ENCODE measurements around the gene LAMC1.
"Not testable (repeated sequence)": the region's sequence is repeated elsewhere in the genome, so short reads cannot be mapped to it uniquely, and the experiment has no call there.

Gene LAMC1

GRCh38 chr1:183044893-183045649 is 21.9 kb downstream of the LAMC1 start:
- Histone ChIP-seq H3K27me3 (replicated peaks; ENCODE audit: control insufficient read depth, insufficient read depth, low read length) (no peaks in the 10 kb centered on the region), H3K9ac (ENCODE audit: low read length) (peak overlapping the region; percentile 39), H3K9me3 (ENCODE audit: control insufficient read depth, low read length) (no peaks in the 10 kb centered on the region), H3K4me3 (ENCODE audit: low read length) (peak overlapping the region; percentile 60), H3K36me3 (ENCODE audit: control insufficient read depth, insufficient read depth, low read length, severe bottlenecking) (no peaks in the 10 kb centered on the region), H3K4me1 (ENCODE audit: control insufficient read depth, insufficient read depth, low read length) (peaks cover 88% of the 10 kb centered on the region)
- DNase-seq (ENCODE audit: low read depth): no peak

- H3K9me3 ChIP-seq (ENCODE audit: control insufficient read depth, low read length): no peaks in the 10 kb centered on the region
- peaks cover 72% of the 10 kb centered on the region for H3K4me1 ChIP-seq (ENCODE audit: control insufficient read depth, insufficient read depth, low read length)
- no peaks in the 10 kb centered on the region for H3K27me3 ChIP-seq (replicated peaks; ENCODE audit: control insufficient read depth, insufficient read depth, low read length)
- peaks cover 4% of the 10 kb centered on the region for H3K36me3 ChIP-seq (ENCODE audit: control insufficient read depth, insufficient read depth, low read length, severe bottlenecking)
- H3K4me3 ChIP-seq (ENCODE audit: low read length): peak overlapping the region; percentile 2
- no peak for DNase-seq (ENCODE audit: low read depth)
- no peak overlapping the region for H3K9ac ChIP-seq (ENCODE audit: low read length)
Observed at GRCh38 chr1:183048087-183049085, 25.2 kb downstream of the LAMC1 start.

- DNase-seq (ENCODE audit: low read depth): peak; percentile 43
- H3K36me3 ChIP-seq (ENCODE audit: control insufficient read depth, insufficient read depth, low read length, severe bottlenecking): peaks cover 9% of the 10 kb centered on the region
- no peaks in the 10 kb centered on the region for H3K27me3 ChIP-seq (replicated peaks; ENCODE audit: control insufficient read depth, insufficient read depth, low read length)
- H3K4me3 ChIP-seq (ENCODE audit: low read length): no peak overlapping the region
- no peaks in the 10 kb centered on the region for H3K9me3 ChIP-seq (ENCODE audit: control insufficient read depth, low read length)
- no peak overlapping the region for H3K9ac ChIP-seq (ENCODE audit: low read length)
- peaks cover 47% of the 10 kb centered on the region for H3K4me1 ChIP-seq (ENCODE audit: control insufficient read depth, insufficient read depth, low read length)
Observed at GRCh38 chr1:183051546-183051945, 28.3 kb downstream of the LAMC1 start.

GRCh38 chr1:183052861-183053260 is 29.6 kb downstream of the LAMC1 start:
- H3K9me3 ChIP-seq (ENCODE audit: control insufficient read depth, low read length): no peaks in the 10 kb centered on the region
- DNase-seq (ENCODE audit: low read depth): no peak
- H3K9ac ChIP-seq (ENCODE audit: low read length): no peak overlapping the region
- no peaks in the 10 kb centered on the region for H3K27me3 ChIP-seq (replicated peaks; ENCODE audit: control insufficient read depth, insufficient read depth, low read length)
- H3K4me3 ChIP-seq (ENCODE audit: low read length): no peak overlapping the region
- H3K36me3 ChIP-seq (ENCODE audit: control insufficient read depth, insufficient read depth, low read length, severe bottlenecking): peaks cover 9% of the 10 kb centered on the region
- H3K4me1 ChIP-seq (ENCODE audit: control insufficient read depth, insufficient read depth, low read length): peaks cover 44% of the 10 kb centered on the region

GRCh38 chr1:183058851-183059502 is 35.8 kb downstream of the LAMC1 start:
- H3K4me3 ChIP-seq (ENCODE audit: low read length): peak overlapping the region; percentile 7
- DNase-seq (ENCODE audit: low read depth): no peak
- peaks cover 70% of the 10 kb centered on the region for H3K4me1 ChIP-seq (ENCODE audit: control insufficient read depth, insufficient read depth, low read length)
- peaks cover 13% of the 10 kb centered on the region for H3K36me3 ChIP-seq (ENCODE audit: control insufficient read depth, insufficient read depth, low read length, severe bottlenecking)
- no peaks in the 10 kb centered on the region for H3K9me3 ChIP-seq (ENCODE audit: control insufficient read depth, low read length)
- H3K27me3 ChIP-seq (replicated peaks; ENCODE audit: control insufficient read depth, insufficient read depth, low read length): no peaks in the 10 kb centered on the region
- H3K9ac ChIP-seq (ENCODE audit: low read length): peak overlapping the region; percentile 13

- Histone ChIP-seq H3K27me3 (replicated peaks; ENCODE audit: control insufficient read depth, insufficient read depth, low read length) (no peaks in the 10 kb centered on the region), H3K4me1 (ENCODE audit: control insufficient read depth, insufficient read depth, low read length) (peaks cover 86% of the 10 kb centered on the region)
- DNase-seq (ENCODE audit: low read depth): peak; percentile 67
Observed at GRCh38 chr1:183061194-183061593, 38.0 kb downstream of the LAMC1 start.

GRCh38 chr1:183063349-183063748 is 40.1 kb downstream of the LAMC1 start:
- H3K27me3 ChIP-seq (replicated peaks; ENCODE audit: control insufficient read depth, insufficient read depth, low read length): no peaks in the 10 kb centered on the region
- H3K36me3 ChIP-seq (ENCODE audit: control insufficient read depth, insufficient read depth, low read length, severe bottlenecking): peaks cover 25% of the 10 kb centered on the region
- peaks cover 78% of the 10 kb centered on the region for H3K4me1 ChIP-seq (ENCODE audit: control insufficient read depth, insufficient read depth, low read length)
- no peak overlapping the region for H3K9ac ChIP-seq (ENCODE audit: low read length)
- no peaks in the 10 kb centered on the region for H3K9me3 ChIP-seq (ENCODE audit: control insufficient read depth, low read length)
- no peak overlapping the region for H3K4me3 ChIP-seq (ENCODE audit: low read length)
- no peak for DNase-seq (ENCODE audit: low read depth)

More at GRCh38 chr1:183061194-183061593, 38.0 kb downstream of the LAMC1 start:
- H3K36me3 ChIP-seq (ENCODE audit: control insufficient read depth, insufficient read depth, low read length, severe bottlenecking): peaks cover 25% of the 10 kb centered on the region
- H3K9ac ChIP-seq (ENCODE audit: low read length): peak overlapping the region; percentile 32
- peak overlapping the region; percentile 59 for H3K4me3 ChIP-seq (ENCODE audit: low read length)
- H3K9me3 ChIP-seq (ENCODE audit: control insufficient read depth, low read length): no peaks in the 10 kb centered on the region

- peaks cover 73% of the 10 kb centered on the region for H3K4me1 ChIP-seq (ENCODE audit: control insufficient read depth, insufficient read depth, low read length)
Observed at GRCh38 chr1:183065168-183065706, 42.0 kb downstream of the LAMC1 start.

GRCh38 chr1:183066432-183066831 is 43.2 kb downstream of the LAMC1 start:
- not testable (repeated sequence) for DNase-seq (ENCODE audit: low read depth); H3K9me3 ChIP-seq (ENCODE audit: control insufficient read depth, low read length); H3K9ac ChIP-seq (ENCODE audit: low read length); H3K4me3 ChIP-seq (ENCODE audit: low read length); H3K27me3 ChIP-seq (replicated peaks; ENCODE audit: control insufficient read depth, insufficient read depth, low read length)
- peaks cover 16% of the 10 kb centered on the region for H3K36me3 ChIP-seq (ENCODE audit: control insufficient read depth, insufficient read depth, low read length, severe bottlenecking)
- peaks cover 73% of the 10 kb centered on the region for H3K4me1 ChIP-seq (ENCODE audit: control insufficient read depth, insufficient read depth, low read length)

More at GRCh38 chr1:183065168-183065706, 42.0 kb downstream of the LAMC1 start:
- Histone ChIP-seq H3K4me3 (ENCODE audit: low read length) (no peak overlapping the region), H3K9me3 (ENCODE audit: control insufficient read depth, low read length) (no peaks in the 10 kb centered on the region), H3K27me3 (replicated peaks; ENCODE audit: control insufficient read depth, insufficient read depth, low read length) (no peaks in the 10 kb centered on the region), H3K36me3 (ENCODE audit: control insufficient read depth, insufficient read depth, low read length, severe bottlenecking) (peaks cover 16% of the 10 kb centered on the region), H3K9ac (ENCODE audit: low read length) (no peak overlapping the region)
- DNase-seq (ENCODE audit: low read depth): no peak

GRCh38 chr1:183069562-183070216 is 46.5 kb downstream of the LAMC1 start:
- Histone ChIP-seq H3K4me3 (ENCODE audit: low read length) (no peak overlapping the region), H3K27me3 (replicated peaks; ENCODE audit: control insufficient read depth, insufficient read depth, low read length) (no peaks in the 10 kb centered on the region), H3K4me1 (ENCODE audit: control insufficient read depth, insufficient read depth, low read length) (peaks cover 72% of the 10 kb centered on the region)

More at GRCh38 chr1:183069562-183070216, 46.5 kb downstream of the LAMC1 start:
- no peaks in the 10 kb centered on the region for H3K9me3 ChIP-seq (ENCODE audit: control insufficient read depth, low read length)
- peaks cover 10% of the 10 kb centered on the region for H3K36me3 ChIP-seq (ENCODE audit: control insufficient read depth, insufficient read depth, low read length, severe bottlenecking)
- no peak for DNase-seq (ENCODE audit: low read depth)
- H3K9ac ChIP-seq (ENCODE audit: low read length): no peak overlapping the region
